Endothelial cell of umbilical vein (primary cell): ENCODE data around the gene MMP25. TPM values are rescaled to one million over a fixed set of nuclear protein-coding genes. Genes with fewer than 3 reads are reported as not detected.

ENCODE experiments used
- BruUV-seq: library from RNA; stranded (reverse); fragments of 400-500 nt; replicated peaks from 2 replicates; lab custom pipeline; 2021; lab: Mats Ljungman, UMichigan
- CTCF ChIA-PET: fragments of 300-600, 350-600 bp; sonication (Branson Sonifier 250); formaldehyde crosslinking; loops from one replicate; lab custom pipeline; 2021; ENCODE audit warnings: antibody characterized with exemption, inconsistent platforms; lab: Charles Lee
- POLR2A ChIA-PET: fragments of 300-600, 350-600 bp; sonication (Branson Sonifier 250); formaldehyde crosslinking; loops from one replicate; lab custom pipeline; 2021; ENCODE audit warnings: antibody characterized with exemption, inconsistent platforms; lab: Charles Lee
- DNase-seq: peaks from one replicate; pipeline ENCODE4 v3.0.0-alpha.2; 2011; ENCODE audit warnings: low read depth, low spot score
- FAIRE-seq: peaks from 2 replicates; lab custom pipeline; 2011; peaks lifted over from hg19 to GRCh38; lab: Jason Lieb, UNC
- H2AFZ ChIP-seq: 2 replicates; pipeline ENCODE4 v1.6.0; 2012; ENCODE audit warnings: low read depth, low read length, control low read depth, inconsistent platforms
- H3K27ac ChIP-seq: 2 replicates; pipeline ENCODE4 v1.5.1; 2011; ENCODE audit warnings: low read depth, mild to moderate bottlenecking, control low read depth, low read length, moderate library complexity; ENCODE audit not compliant: insufficient read depth
- H3K27me3 ChIP-seq, 2 experiments: 2 replicates each; pipeline versions ENCODE4 v1.6.0 to v1.6.1; 2011; ENCODE audit warnings: low read length in 2 of 2, mixed read lengths in 1 of 2; ENCODE audit not compliant: control insufficient read depth in 2 of 2, insufficient read depth in 2 of 2
- H3K36me3 ChIP-seq, 2 experiments: 2 replicates in 1 of 2; 3 replicates in 1 of 2; pipeline ENCODE4 v1.5.1; 2011; ENCODE audit warnings: low read length in 2 of 2, mild to moderate bottlenecking in 1 of 2, moderate library complexity in 1 of 2; ENCODE audit not compliant: control insufficient read depth in 2 of 2, insufficient read depth in 2 of 2; ENCODE audit errors: extremely low read depth in 1 of 2
- H3K4me1 ChIP-seq: 3 replicates; pipeline ENCODE4 v1.5.1; 2011; ENCODE audit warnings: mild to moderate bottlenecking, low read length; ENCODE audit not compliant: control insufficient read depth, insufficient read depth; ENCODE audit errors: extremely low read depth
- H3K4me2 ChIP-seq: 2 replicates; pipeline ENCODE4 v1.6.1; 2011; ENCODE audit warnings: low read length, control low read depth, mixed read lengths; ENCODE audit not compliant: insufficient read depth
- H3K4me3 ChIP-seq, 3 experiments: fragments of 200-600 bp in 1 of 3; sonication (generic), shearing (Covaris generic) in 1 of 3; replicated peaks in 1 of 3; 2 replicates each; pipeline ENCODE4 v1.5.1; 2011 to 2016; ENCODE audit warnings: control low read depth in 3 of 3, low read length in 3 of 3, mild to moderate bottlenecking in 2 of 3, inconsistent platforms in 1 of 3, low read depth in 1 of 3, moderate library complexity in 1 of 3; ENCODE audit not compliant: insufficient read depth in 1 of 3
- H3K79me2 ChIP-seq: 2 replicates; pipeline ENCODE4 v1.6.0; 2012; ENCODE audit warnings: low read length, inconsistent platforms; ENCODE audit not compliant: control insufficient read depth, insufficient read depth
- H3K9ac ChIP-seq: replicated peaks from 2 replicates; pipeline ENCODE3; 2011; ENCODE audit warnings: low read length, control low read depth; ENCODE audit not compliant: insufficient read depth; ENCODE audit errors: extremely low read depth
- H3K9me1 ChIP-seq: replicated peaks from 3 replicates; pipeline ENCODE4 v1.6.0; 2011; ENCODE audit warnings: mild to moderate bottlenecking, low read length; ENCODE audit not compliant: control insufficient read depth, insufficient read depth; ENCODE audit errors: extremely low read depth
- H3K9me3 ChIP-seq: replicated peaks from 2 replicates; pipeline ENCODE4 v1.5.1; 2012; ENCODE audit warnings: low read length, inconsistent platforms; ENCODE audit not compliant: control insufficient read depth, insufficient read depth
- H4K20me1 ChIP-seq: replicated peaks from 2 replicates; pipeline ENCODE3; 2011; ENCODE audit warnings: mild to moderate bottlenecking, low read length; ENCODE audit not compliant: control insufficient read depth, insufficient read depth; ENCODE audit errors: extremely low read depth
- EZH2 ChIP-seq: IDR thresholded peaks from 2 replicates; pipeline ENCODE4 v1.6.1; 2012; ENCODE audit warnings: borderline replicate concordance, low read depth, mild to moderate bottlenecking, moderate library complexity, low read length, inconsistent platforms; ENCODE audit not compliant: severe bottlenecking
- FOS ChIP-seq: IDR thresholded peaks from 2 replicates; pipeline ENCODE4 v1.6.1; 2011; ENCODE audit warnings: mild to moderate bottlenecking, low read length, moderate library complexity, borderline replicate concordance; ENCODE audit not compliant: insufficient read depth
- GATA2 ChIP-seq: IDR thresholded peaks from 2 replicates; pipeline ENCODE4 v1.7.0; 2011; ENCODE audit warnings: low read depth, mild to moderate bottlenecking, moderate library complexity, mixed read lengths, low read length; ENCODE audit not compliant: insufficient read length, insufficient read depth
- JUN ChIP-seq: IDR thresholded peaks from 2 replicates; pipeline ENCODE4 v1.6.1; 2011; ENCODE audit warnings: borderline replicate concordance, low read depth; ENCODE audit not compliant: insufficient read length, insufficient read depth
- MYC ChIP-seq: IDR thresholded peaks from one replicate; pipeline ENCODE4 v1.6.1; 2011; ENCODE audit warnings: mild to moderate bottlenecking, low read depth, low read length
- POLR2A ChIP-seq: IDR thresholded peaks from 2 replicates; pipeline ENCODE4 v1.6.1; 2012; ENCODE audit warnings: low read depth, mild to moderate bottlenecking, control low read depth, low read length
- POLR2AphosphoS5 ChIP-seq: IDR thresholded peaks from 2 replicates; pipeline ENCODE4 v1.6.1; 2012; ENCODE audit warnings: low read depth, mild to moderate bottlenecking, control low read depth, low read length, moderate library complexity; ENCODE audit not compliant: insufficient read depth
- dilution Hi-C: fragments of 300-500 bp; cut with MboI; formaldehyde crosslinking; loops from one replicate; pipeline ENCODE4 v1.15.0; 2019; ENCODE audit warnings: low sequenced_read_pairs; ENCODE audit not compliant: extremely low pct_ligation_motif_present
- intact Hi-C: fragments of 100-400 bp; cut with micrococcal nuclease; formaldehyde crosslinking; loops from one replicate; pipeline ENCODE4 v1.10.0; 2022
- polyA plus RNA-seq, 4 experiments: library from polyadenylated mRNA; depleted of rRNA in 3 of 4; stranded (reverse) in 3 of 4; unstranded in 1 of 4; fragments of >200 nt; gene quantifications; 2 replicates each; pipeline versions ENCODE4 v1.2.1 to v1.2.3, GENCODE V29; 2011 to 2012; ENCODE audit warnings: missing spikeins in 1 of 4
- total RNA-seq: library from RNA; stranded (reverse); gene quantifications from 2 replicates; pipeline ENCODE4 v1.2.3, GENCODE V29; 2021
- TF ChIP-seq, protein P1 (sequence below): IDR thresholded peaks from 2 replicates; pipeline ENCODE4 v1.6.1; 2011; ENCODE audit not compliant: insufficient read depth, insufficient read length
- TF ChIP-seq, protein P2 (sequence below), 2 donors: IDR thresholded peaks; 1 replicate in 1 of 2; 2 replicates in 1 of 2; pipeline ENCODE4 v1.5.1; 2011; ENCODE audit warnings: low read length in 2 of 2, mild to moderate bottlenecking in 2 of 2, moderate library complexity in 2 of 2, control low read depth in 1 of 2, inconsistent platforms in 1 of 2, low read depth in 1 of 2; ENCODE audit not compliant: insufficient read depth in 1 of 2; ENCODE audit errors: extremely low read depth in 1 of 2

MMP25 gene
- total and polyA plus RNA-seq, 2 donors (not counting 3 experiments of a cell fraction or from before 2014, with no cell fraction given) = 0.08 to 0.35 TPM

DNA sequence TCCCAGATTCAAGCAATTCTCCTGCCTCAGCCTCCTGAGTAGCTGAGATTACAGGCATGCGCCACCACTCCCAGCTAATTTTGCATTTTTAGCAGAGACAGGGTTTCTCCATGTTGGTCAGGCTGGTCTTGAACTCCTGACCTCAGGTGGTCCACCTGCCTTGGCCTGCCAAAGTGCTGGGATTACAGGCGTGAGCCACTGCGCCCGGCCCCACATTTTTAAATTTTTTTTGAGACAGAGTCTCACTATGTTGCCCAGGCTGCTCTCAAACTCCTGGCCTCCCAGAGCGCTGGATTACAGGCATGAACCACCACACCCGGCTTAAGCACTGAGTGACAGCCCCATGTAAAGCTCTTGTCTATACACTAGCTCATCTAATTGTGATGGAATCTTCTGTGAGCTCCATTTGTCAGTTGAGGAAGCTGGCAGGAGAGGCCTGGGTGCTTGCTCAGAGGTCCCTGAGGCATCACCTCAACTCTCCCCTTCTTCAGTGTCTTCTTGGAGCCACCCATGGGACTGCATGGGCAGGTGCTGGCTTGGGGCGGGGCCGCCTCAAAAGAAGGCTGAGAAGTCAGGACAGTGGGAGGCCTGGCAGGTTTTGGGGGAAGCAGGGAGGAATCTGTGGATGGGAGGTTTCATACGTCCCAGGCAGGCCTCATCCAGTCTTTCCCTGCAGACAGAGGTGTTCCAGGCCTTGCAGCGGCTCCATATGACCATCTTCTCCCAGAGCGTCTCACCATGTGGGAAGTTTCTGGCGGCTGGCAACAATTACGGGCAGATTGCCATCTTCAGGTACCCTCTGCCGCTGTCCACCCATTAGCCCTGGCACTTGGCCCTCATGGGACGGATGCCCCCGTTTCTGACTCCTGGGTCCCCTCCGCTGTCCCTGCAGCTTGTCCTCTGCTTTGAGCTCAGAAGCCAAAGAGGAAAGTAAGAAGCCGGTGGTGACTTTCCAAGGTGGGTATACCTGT is 21.0 kb upstream of the MMP25 start:
- Histone ChIP-seq H4K20me1 (no peaks in the 10 kb centered on the region), H3K27me3 (peaks cover 15 to 16% of the 10 kb centered on the region in 2 experiments), H3K9me3 (no peaks in the 10 kb centered on the region), H3K4me3 (no peak overlapping the region), H3K4me1 (peaks cover 18% of the 10 kb centered on the region), H3K27ac (no peak overlapping the region), H3K36me3 (peaks cover 0 to 9% of the 10 kb centered on the region in 2 experiments), H3K9ac (no peak overlapping the region), H2AFZ (no peak overlapping the region), H3K79me2 (peaks cover 2% of the 10 kb centered on the region), H3K4me2 (no peak overlapping the region), H3K9me1 (no peaks in the 10 kb centered on the region)
- CTCF ChIA-PET = interaction anchor here (0.7 to 2.2 kb wide), 4 partner anchors 8 to 109 kb away, joined by 3 to 9 read pairs (median 4); no protein-coding TSS in a partner anchor
- TF ChIP-seq MYC (no peak), POLR2A (no peak), GATA2 (no peak), JUN (no peak), POLR2AphosphoS5 (no peak), EZH2 (no peak), FOS (no peak)
- TF ChIP-seq, protein P1, sequence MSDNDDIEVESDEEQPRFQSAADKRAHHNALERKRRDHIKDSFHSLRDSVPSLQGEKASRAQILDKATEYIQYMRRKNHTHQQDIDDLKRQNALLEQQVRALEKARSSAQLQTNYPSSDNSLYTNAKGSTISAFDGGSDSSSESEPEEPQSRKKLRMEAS = no peak
- TF ChIP-seq, protein P2, sequence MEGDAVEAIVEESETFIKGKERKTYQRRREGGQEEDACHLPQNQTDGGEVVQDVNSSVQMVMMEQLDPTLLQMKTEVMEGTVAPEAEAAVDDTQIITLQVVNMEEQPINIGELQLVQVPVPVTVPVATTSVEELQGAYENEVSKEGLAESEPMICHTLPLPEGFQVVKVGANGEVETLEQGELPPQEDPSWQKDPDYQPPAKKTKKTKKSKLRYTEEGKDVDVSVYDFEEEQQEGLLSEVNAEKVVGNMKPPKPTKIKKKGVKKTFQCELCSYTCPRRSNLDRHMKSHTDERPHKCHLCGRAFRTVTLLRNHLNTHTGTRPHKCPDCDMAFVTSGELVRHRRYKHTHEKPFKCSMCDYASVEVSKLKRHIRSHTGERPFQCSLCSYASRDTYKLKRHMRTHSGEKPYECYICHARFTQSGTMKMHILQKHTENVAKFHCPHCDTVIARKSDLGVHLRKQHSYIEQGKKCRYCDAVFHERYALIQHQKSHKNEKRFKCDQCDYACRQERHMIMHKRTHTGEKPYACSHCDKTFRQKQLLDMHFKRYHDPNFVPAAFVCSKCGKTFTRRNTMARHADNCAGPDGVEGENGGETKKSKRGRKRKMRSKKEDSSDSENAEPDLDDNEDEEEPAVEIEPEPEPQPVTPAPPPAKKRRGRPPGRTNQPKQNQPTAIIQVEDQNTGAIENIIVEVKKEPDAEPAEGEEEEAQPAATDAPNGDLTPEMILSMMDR (IDR thresholded peaks at IDR 0.05; ENCODE audit: extremely low read depth in 1 of 2, insufficient read depth in 1 of 2, low read depth in 1 of 2, low read length in 2 of 2) = no peak
- FAIRE-seq (no peak), DNase-seq (no peak)
- no TSS peak for BruUV-seq
- dilution Hi-C loops = no loop called here
- intact Hi-C loops = no loop called here
- POLR2A ChIA-PET = interaction anchor here (0.7 kb wide), 1 partner anchor 273 kb away, joined by 4 read pairs; no protein-coding TSS in a partner anchor
